Hematopoietic multipotent progenitor cell (in vitro differentiated cells): ENCODE measurements around the gene TBCE. TPM values are rescaled to one million over a fixed set of nuclear protein-coding genes. Genes with fewer than 3 reads are reported as not detected.
"Not testable (repeated sequence)": the region's sequence is repeated elsewhere in the genome, so short reads cannot be mapped to it uniquely, and the experiment has no call there.

Experiments
- DNase-seq, 3 donors: peaks; one replicate each; pipeline ENCODE4 v3.0.0-alpha.2; 2011 to 2015; ENCODE audit warnings: low read depth in 2 of 3, low spot score in 2 of 3
- total RNA-seq: library from RNA; depleted of rRNA; stranded (reverse); fragments of >200 nt; gene quantifications from one replicate; pipeline ENCODE4 v1.2.3, GENCODE V29; 2012

Gene TBCE
- total RNA-seq, 1 donor, result 11.8 TPM

GRCh38 chr1:235442788-235443429, 75.7 kb downstream of the TBCE start:
- peak in 2 of 3 donors; percentile 29 to 43 for DNase-seq

- no peak for DNase-seq
Measured at GRCh38 chr1:235448616-235449015, 81.4 kb downstream of the TBCE start.

- no peak for DNase-seq
Measured at GRCh38 chr1:235450433-235450832, 83.2 kb downstream of the TBCE start.

- no peak for DNase-seq
Measured at GRCh38 chr1:235450886-235451483, 83.8 kb downstream of the TBCE start.

GRCh38 chr1:235454021-235454420, 86.8 kb downstream of the TBCE start:
- no peak for DNase-seq

- DNase-seq, result no peak
Measured at GRCh38 chr1:235455097-235455496, 87.9 kb downstream of the TBCE start.

- no peak for DNase-seq
Measured at GRCh38 chr1:235455823-235456222, 88.6 kb downstream of the TBCE start.

GRCh38 chr1:235457856-235458255, 90.6 kb downstream of the TBCE start:
- not testable (repeated sequence) for DNase-seq

GRCh38 chr1:235460770-235461169, 93.5 kb downstream of the TBCE start:
- no peak for DNase-seq

GRCh38 chr1:235461954-235462353, 94.7 kb downstream of the TBCE start:
- DNase-seq, result no peak

GRCh38 chr1:235462832-235463231, 95.6 kb downstream of the TBCE start:
- DNase-seq, result not testable (repeated sequence)

GRCh38 chr1:235465066-235465465, 97.8 kb downstream of the TBCE start:
- no peak for DNase-seq

GRCh38 chr1:235468004-235468403, 100.8 kb downstream of the TBCE start:
- no peak for DNase-seq

GRCh38 chr1:235468970-235469369, 101.7 kb downstream of the TBCE start:
- DNase-seq, result no peak

GRCh38 chr1:235469897-235470296, 102.7 kb downstream of the TBCE start:
- not testable (repeated sequence) for DNase-seq

- DNase-seq, result no peak
Measured at GRCh38 chr1:235470741-235471439, 103.7 kb downstream of the TBCE start.

GRCh38 chr1:235473806-235474205, 106.6 kb downstream of the TBCE start:
- DNase-seq, result no peak

GRCh38 chr1:235483090-235483489, 115.9 kb downstream of the TBCE start:
- no peak for DNase-seq

GRCh38 chr1:235485558-235485957, 118.3 kb downstream of the TBCE start:
- no peak for DNase-seq

- DNase-seq, result no peak
Measured at GRCh38 chr1:235486321-235486720, 119.1 kb downstream of the TBCE start.

GRCh38 chr1:235491644-235492043, 124.4 kb downstream of the TBCE start:
- DNase-seq, result no peak

GRCh38 chr1:235494531-235494930, 127.3 kb downstream of the TBCE start:
- DNase-seq, result no peak
